SK-N-SH (cell line): ENCODE data around the gene ENTPD6.

Experiments used
- CTCF ChIP-seq: fragments of 200-600 bp; sonication (generic); IDR thresholded peaks from 2 replicates; pipeline ENCODE4 v1.6.1; 2017; ENCODE audit warnings: antibody characterized with exemption, mild to moderate bottlenecking, moderate library complexity
- FOXJ3 ChIP-seq: sonication (generic); formaldehyde crosslinking; IDR thresholded peaks from 2 replicates; pipeline ENCODE4 v1.5.1; 2020; ENCODE audit warnings: mild to moderate bottlenecking, missing genetic modification reagents
- GABPA ChIP-seq: IDR thresholded peaks from 2 replicates; pipeline ENCODE4 v1.4.0; 2012; ENCODE audit warnings: low read depth, mild to moderate bottlenecking
- POLR2AphosphoS5 ChIP-seq: IDR thresholded peaks from 2 replicates; pipeline ENCODE4 v1.6.1; 2012; ENCODE audit warnings: low read depth, low read length
- REST ChIP-seq: IDR thresholded peaks from 2 replicates; pipeline ENCODE4 v1.6.1; 2012; ENCODE audit warnings: mild to moderate bottlenecking, low read depth, low read length, moderate library complexity
- SMC3 ChIP-seq: IDR thresholded peaks from 2 replicates; pipeline ENCODE4 v1.6.1; 2012; ENCODE audit warnings: low read depth, low read length, improper control_type of control experiment

GRCh38 chr20:25252686-25253421 lies 57.3 kb downstream of the ENTPD6 start:
- TF ChIP-seq GABPA (no peak), FOXJ3 (no peak), POLR2AphosphoS5 (no peak), CTCF (no peak), SMC3 (no peak), REST (no peak)
